LHCN-M2 (cell line): Measurements from ENCODE around the gene EFCAB3. TPM values are rescaled to one million over a fixed set of nuclear protein-coding genes. Genes with fewer than 3 reads are reported as not detected.
"Not testable (repeated sequence)": the region's sequence is repeated elsewhere in the genome, so short reads cannot be mapped to it uniquely, and the experiment has no call there.

Experiments used
- DNase-seq: peaks from one replicate; pipeline ENCODE4 v3.0.0-alpha.2; 2012; ENCODE audit warnings: low read depth
- total RNA-seq: library from RNA; depleted of rRNA; stranded (reverse); fragments of >200 nt; gene quantifications from 2 replicates; pipeline ENCODE4 v1.2.3, GENCODE V29; 2014; rRNA removed

Gene EFCAB3
- total RNA-seq, 1 experiment from 2014 or later: not detected

GRCh38 chr17:62464422-62464821 is 84.1 kb downstream of the EFCAB3 start:
- DNase-seq: not testable (repeated sequence)

DNA sequence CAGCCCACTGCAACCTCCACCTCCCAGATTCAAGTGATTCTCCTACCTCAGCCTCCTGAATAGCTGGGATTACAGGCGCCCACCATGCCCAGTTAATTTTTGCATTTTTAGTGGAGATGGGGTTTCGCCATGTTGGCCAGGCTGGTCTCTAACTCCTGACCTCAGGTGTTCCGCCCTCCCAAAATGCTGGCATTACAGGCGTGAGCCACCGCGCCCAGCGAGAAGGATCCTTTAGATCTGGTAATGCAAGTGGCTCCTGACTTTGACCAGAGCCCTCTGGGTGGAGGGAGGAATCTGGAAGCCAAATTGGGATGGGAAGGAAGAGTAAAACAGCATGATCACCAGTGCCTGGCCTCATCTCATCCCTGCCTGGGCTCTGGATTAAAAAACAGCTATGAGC is 84.9 kb downstream of the EFCAB3 start:
- DNase-seq: not testable (repeated sequence)

Other genes starting within 250 kb of the EFCAB3 start
- 17.8 and 23.1 TPM in 2 replicates for gene METTL2A, start 43.3 kb downstream of the EFCAB3 start, total RNA-seq
- gene TLK2, start 98.3 kb downstream of the EFCAB3 start, total RNA-seq: 38.3 and 38.7 TPM in 2 replicates
- 210 and 281 TPM in 2 replicates for gene MRC2, start 247.1 kb downstream of the EFCAB3 start, total RNA-seq